Body of pancreas (tissue), 4 donors: Measurements from ENCODE around the gene SLX9. TPM values are rescaled to one million over a fixed set of nuclear protein-coding genes. Genes with fewer than 3 reads are reported as not detected.
A peak's percentile ranks its signal among the peaks of the same experiment; 100 is the strongest.

Source experiments
- ATAC-seq: fragments of 150-250 bp; one replicate; pipeline ENCODE4 v1.9.1; 2016
- DNase-seq, 4 donors: peaks; one replicate each; pipeline ENCODE4 v3.0.0-alpha.2; 2019
- H3K27ac ChIP-seq, 4 donors: fragments of 200-600 bp; sonication (generic); 1 replicate in 3 of 4; 2 replicates in 1 of 4; pipeline versions ENCODE4 v1.5.1 to v1.6.1; 2016 to 2019; ENCODE audit warnings: mild to moderate bottlenecking in 1 of 4, mixed read lengths in 1 of 4, moderate library complexity in 1 of 4
- H3K27me3 ChIP-seq, 2 donors: fragments of 200-600 bp; sonication (generic); one replicate each; pipeline ENCODE4 v1.6.0; 2016; ENCODE audit warnings: mild to moderate bottlenecking in 1 of 2
- H3K36me3 ChIP-seq, 2 donors: fragments of 200-600 bp; sonication (generic); replicated peaks in 1 of 2; 2 replicates each; pipeline ENCODE4 v1.5.1; 2016; ENCODE audit warnings: low read depth in 2 of 2; ENCODE audit not compliant: insufficient read depth in 1 of 2
- H3K4me1 ChIP-seq: fragments of 200-600 bp; sonication (generic); one replicate; pipeline ENCODE4 v1.6.0; 2016
- H3K4me3 ChIP-seq, 2 donors: fragments of 200-600 bp; sonication (generic); 1 replicate in 1 of 2; 2 replicates in 1 of 2; pipeline ENCODE4 v1.5.1; 2016 to 2019
- H3K9me3 ChIP-seq, 3 donors: fragments of 200-600 bp; sonication (generic); 1 replicate in 2 of 3; 2 replicates in 1 of 3; pipeline ENCODE4 v1.5.1; 2016
- POLR2A ChIP-seq, 3 donors: fragments of 450-650 bp; IDR thresholded peaks; one replicate each; pipeline ENCODE4 v1.6.1; 2016; ENCODE audit warnings: antibody characterized with exemption in 3 of 3, mild to moderate bottlenecking in 2 of 3
- WGBS, 2 donors: methylation state at CpG; one replicate each; pipeline ENCODE4 v1.1.5; 2017; 5-methylcytosine and 5-hydroxymethylcytosine counted together
- intact Hi-C: fragments of 100-400 bp; cut with DNase I; formaldehyde crosslinking; loops from one replicate; pipeline ENCODE4 v1.15.1; 2023
- total RNA-seq, 2 donors: library from RNA; depleted of rRNA; stranded (reverse); fragments of >200 nt; gene quantifications; one replicate each; pipeline ENCODE4 v1.1.0, GENCODE V29; 2016
- TF ChIP-seq, protein P1 (sequence below), 7 experiments: fragments of 450-650 bp in 4 of 7; fragments of 200-600 bp in 3 of 7; sonication (generic) in 3 of 7; IDR thresholded peaks; one replicate each; pipeline ENCODE4 v1.5.1; 2016 to 2019; ENCODE audit warnings: antibody characterized with exemption in 7 of 7

SLX9 gene
- total RNA-seq, 2 donors from 2014 or later = 5.6 to 9.3 TPM

DNA sequence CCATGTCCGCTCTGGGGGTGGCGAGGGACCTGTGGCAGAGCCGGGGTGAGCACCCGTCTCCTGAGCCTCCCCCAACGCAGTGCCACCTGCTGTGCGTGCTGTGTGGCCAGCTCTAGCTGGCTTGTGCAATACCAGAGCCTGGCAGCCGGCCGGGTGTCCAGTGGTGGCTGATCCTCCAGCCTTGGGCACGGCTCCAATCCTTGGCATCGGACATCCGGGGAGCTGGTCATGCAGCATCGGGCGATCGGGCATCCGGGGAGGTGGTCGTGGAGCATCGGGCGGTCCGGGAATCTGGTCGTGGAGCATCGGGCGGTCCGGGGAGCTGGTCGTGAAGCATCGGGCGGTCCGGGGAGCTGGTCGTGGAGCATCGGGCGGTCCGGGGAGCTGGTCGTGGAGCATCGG lies 8.1 kb downstream of the SLX9 start:
- DNase-seq (peak in 3 of 4 donors; percentile 37 to 42 (median 40)), ATAC-seq (no peak)
- no peaks in the 10 kb centered on the region for H3K27me3 ChIP-seq
- intact Hi-C loops = loop anchor here (5.0 kb wide), 1 partner anchor 184 kb away; no protein-coding TSS in a partner anchor
- no peak for TF ChIP-seq POLR2A (IDR thresholded peaks at IDR 0.05)
- TF ChIP-seq, protein P1, sequence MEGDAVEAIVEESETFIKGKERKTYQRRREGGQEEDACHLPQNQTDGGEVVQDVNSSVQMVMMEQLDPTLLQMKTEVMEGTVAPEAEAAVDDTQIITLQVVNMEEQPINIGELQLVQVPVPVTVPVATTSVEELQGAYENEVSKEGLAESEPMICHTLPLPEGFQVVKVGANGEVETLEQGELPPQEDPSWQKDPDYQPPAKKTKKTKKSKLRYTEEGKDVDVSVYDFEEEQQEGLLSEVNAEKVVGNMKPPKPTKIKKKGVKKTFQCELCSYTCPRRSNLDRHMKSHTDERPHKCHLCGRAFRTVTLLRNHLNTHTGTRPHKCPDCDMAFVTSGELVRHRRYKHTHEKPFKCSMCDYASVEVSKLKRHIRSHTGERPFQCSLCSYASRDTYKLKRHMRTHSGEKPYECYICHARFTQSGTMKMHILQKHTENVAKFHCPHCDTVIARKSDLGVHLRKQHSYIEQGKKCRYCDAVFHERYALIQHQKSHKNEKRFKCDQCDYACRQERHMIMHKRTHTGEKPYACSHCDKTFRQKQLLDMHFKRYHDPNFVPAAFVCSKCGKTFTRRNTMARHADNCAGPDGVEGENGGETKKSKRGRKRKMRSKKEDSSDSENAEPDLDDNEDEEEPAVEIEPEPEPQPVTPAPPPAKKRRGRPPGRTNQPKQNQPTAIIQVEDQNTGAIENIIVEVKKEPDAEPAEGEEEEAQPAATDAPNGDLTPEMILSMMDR (IDR thresholded peaks at IDR 0.05) = no peak
- no peak overlapping the region for H3K27ac ChIP-seq
- 82 to 87% methylated on average over 23 to 30 of the region's 33 CpGs for WGBS, 2 donors
- no peaks in the 10 kb centered on the region for H3K9me3 ChIP-seq
- H3K36me3 ChIP-seq = no peaks in the 10 kb centered on the region
- peaks cover 14% of the 10 kb centered on the region for H3K4me1 ChIP-seq
- H3K4me3 ChIP-seq = no peak overlapping the region

DNA sequence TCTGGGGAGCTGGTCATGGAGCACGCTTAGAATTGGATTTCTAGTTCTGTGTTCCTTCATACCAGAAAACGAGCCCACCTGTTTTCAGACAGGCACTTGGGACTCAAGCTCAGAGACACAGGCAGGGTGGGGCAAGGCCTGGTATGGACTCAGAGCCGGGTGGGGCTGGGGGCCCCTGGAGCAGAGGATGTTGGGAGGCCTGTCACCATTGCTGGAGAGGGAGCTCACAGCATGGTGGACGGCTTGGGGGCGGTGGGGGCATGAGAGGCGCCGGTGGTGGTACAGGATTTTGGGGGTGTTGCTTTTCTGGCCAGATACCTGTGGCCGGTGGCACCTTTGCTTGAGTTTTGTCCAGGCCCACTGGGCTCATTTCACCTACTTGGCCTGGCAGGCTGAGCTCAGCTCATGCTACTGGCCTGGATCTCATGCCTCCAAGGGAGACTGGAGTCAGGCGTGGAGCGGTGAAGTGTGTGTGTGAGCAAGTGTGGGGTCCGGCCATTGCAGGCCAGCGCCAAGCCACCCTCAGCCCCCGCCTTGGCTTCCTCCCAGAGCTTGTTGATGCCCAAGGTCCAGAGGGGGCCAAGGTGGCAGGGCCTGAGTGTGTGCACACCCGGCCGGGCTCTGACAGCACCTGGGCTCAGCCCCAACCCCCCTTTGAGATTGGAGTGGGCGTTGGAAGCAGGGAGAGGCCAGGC lies 8.7 kb downstream of the SLX9 start:
- Histone ChIP-seq H3K4me1 (peaks cover 14% of the 10 kb centered on the region), H3K36me3 (no peaks in the 10 kb centered on the region), H3K27me3 (no peaks in the 10 kb centered on the region), H3K9me3 (no peaks in the 10 kb centered on the region), H3K27ac (no peak overlapping the region), H3K4me3 (no peak overlapping the region)
- no peak for ATAC-seq
- no peak for DNase-seq
- intact Hi-C loops = loop anchor here (5.0 kb wide), 1 partner anchor 184 kb away; no protein-coding TSS in a partner anchor
- 83 to 90% methylated on average over 6 to 16 of the region's 16 CpGs for WGBS, 2 donors
- TF ChIP-seq POLR2A (IDR thresholded peaks at IDR 0.05) = no peak
- TF ChIP-seq, protein P1 (IDR thresholded peaks at IDR 0.05) = no peak

DNA sequence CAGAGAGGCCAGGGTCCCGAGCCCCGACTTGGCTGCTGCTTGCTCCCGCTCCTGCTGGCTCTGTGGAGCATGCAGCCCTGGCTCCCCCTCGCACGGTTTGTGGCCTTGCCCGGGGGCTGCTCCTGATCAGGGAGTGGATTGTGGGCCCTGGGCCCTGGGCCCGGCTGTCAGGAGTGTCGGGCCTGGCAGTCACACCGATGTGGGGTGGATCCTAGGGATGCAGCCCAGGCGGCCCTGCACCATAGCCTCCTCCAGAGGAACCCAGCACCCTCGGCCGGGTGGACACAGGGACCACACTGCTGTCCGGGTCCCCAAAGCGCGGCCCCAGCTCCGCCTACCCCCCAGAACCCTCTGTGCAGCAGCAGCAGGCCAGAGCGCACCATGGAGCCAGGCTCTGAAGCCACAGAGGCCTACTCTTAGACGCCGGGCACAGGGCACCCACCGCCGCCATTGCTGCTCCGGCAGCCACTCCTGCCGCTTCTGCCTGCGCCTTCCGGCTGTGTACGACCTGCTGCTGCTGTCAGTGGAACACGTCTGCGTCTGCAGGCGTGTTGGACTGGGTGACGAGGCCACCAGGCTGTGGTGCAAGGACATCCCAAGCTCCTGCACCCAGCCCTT lies 9.4 kb downstream of the SLX9 start:
- no peak for DNase-seq
- H3K36me3 ChIP-seq = no peaks in the 10 kb centered on the region
- intact Hi-C loops = loop anchor here (5.0 kb wide), 1 partner anchor 183 kb away; no protein-coding TSS in a partner anchor

DNA sequence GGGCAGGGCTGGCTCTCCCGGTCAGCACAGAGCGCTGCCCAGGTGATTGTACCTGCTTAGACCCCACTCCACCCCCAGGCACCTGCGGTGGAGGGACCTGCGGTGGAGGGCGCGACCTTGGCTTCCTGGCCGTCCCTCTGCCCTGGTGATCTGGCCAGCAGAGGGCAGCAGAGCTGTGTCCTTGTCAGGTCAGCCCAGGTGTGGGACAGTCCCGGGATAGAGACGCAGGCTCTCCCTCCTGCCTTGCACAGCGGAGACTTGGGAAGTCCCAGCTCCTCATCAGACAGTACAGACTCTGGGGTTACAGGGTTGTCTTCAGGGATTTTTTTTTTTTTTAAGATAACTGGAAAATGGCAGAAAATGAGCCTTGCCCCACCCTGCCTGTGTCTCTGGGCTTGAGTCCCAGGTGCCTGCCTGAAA lies 10.0 kb downstream of the SLX9 start:
- ATAC-seq (peak; percentile 82), DNase-seq (peak; percentile 86 to 90 (median 86))
- 0 to 4% methylated on average over 4 to 10 of the region's 10 CpGs for WGBS, 2 donors
- H3K27me3 ChIP-seq = no peaks in the 10 kb centered on the region
- peaks cover 14% of the 10 kb centered on the region for H3K4me1 ChIP-seq
- no peaks in the 10 kb centered on the region for H3K36me3 ChIP-seq
- H3K27ac ChIP-seq = no peak overlapping the region
- H3K4me3 ChIP-seq = no peak overlapping the region
- TF ChIP-seq POLR2A (IDR thresholded peaks at IDR 0.05) = no peak
- TF ChIP-seq, protein P1 (IDR thresholded peaks at IDR 0.05) = peak; percentile 74 to 92 (median 85)
- intact Hi-C loops = loop anchor here (5.0 kb wide), 1 partner anchor 183 kb away; no protein-coding TSS in a partner anchor
- no peaks in the 10 kb centered on the region for H3K9me3 ChIP-seq

More for the DNA sequence above, 9.4 kb downstream of the SLX9 start:
- Histone ChIP-seq H3K27ac (no peak overlapping the region), H3K9me3 (no peaks in the 10 kb centered on the region), H3K27me3 (no peaks in the 10 kb centered on the region), H3K4me3 (no peak overlapping the region), H3K4me1 (peaks cover 14% of the 10 kb centered on the region)
- WGBS, 2 donors = 66 to 73% methylated on average over 17 to 25 of the region's 30 CpGs
- no peak for ATAC-seq
- TF ChIP-seq, protein P1 (IDR thresholded peaks at IDR 0.05) = no peak
- no peak for TF ChIP-seq POLR2A (IDR thresholded peaks at IDR 0.05)
